Measurements from ENCODE around the gene DCLK3. TPM values are rescaled to one million over a fixed set of nuclear protein-coding genes. Genes with fewer than 3 reads are reported as not detected.
A peak's percentile ranks its signal among the peaks of the same experiment; 100 is the strongest.

Gene DCLK3
- total RNA-seq, 1 donor = not detected

GRCh38 chr3:36697229-36698001 is 66.9 kb downstream of the DCLK3 start:
- no peak overlapping the region for H3K4me3 ChIP-seq (ENCODE audit: low read depth, low read length)
- no peak for TF ChIP-seq CTCF (IDR thresholded peaks at IDR 0.05; ENCODE audit: insufficient read depth, low read length)
- DNase-seq (ENCODE audit: low read depth) = no peak

- TF ChIP-seq CTCF (IDR thresholded peaks at IDR 0.05; ENCODE audit: insufficient read depth, low read length) = no peak
- no peak for DNase-seq (ENCODE audit: low read depth)
- no peak overlapping the region for H3K4me3 ChIP-seq (ENCODE audit: low read depth, low read length)
Observed at GRCh38 chr3:36696799-36697198, 67.6 kb downstream of the DCLK3 start.

- DNase-seq (ENCODE audit: low read depth) = peak; percentile 74
- no peak for TF ChIP-seq CTCF (IDR thresholded peaks at IDR 0.05; ENCODE audit: insufficient read depth, low read length)
Observed at GRCh38 chr3:36695769-36696137, 68.6 kb downstream of the DCLK3 start.

GRCh38 chr3:36695113-36695768 is 69.1 kb downstream of the DCLK3 start:
- TF ChIP-seq CTCF (IDR thresholded peaks at IDR 0.05; ENCODE audit: insufficient read depth, low read length) = no peak
- DNase-seq (ENCODE audit: low read depth) = peak; percentile 53

More at GRCh38 chr3:36695769-36696137, 68.6 kb downstream of the DCLK3 start:
- H3K4me3 ChIP-seq (ENCODE audit: low read depth, low read length) = no peak overlapping the region

GRCh38 chr3:36693670-36694069 is 70.7 kb downstream of the DCLK3 start:
- TF ChIP-seq CTCF (IDR thresholded peaks at IDR 0.05; ENCODE audit: insufficient read depth, low read length) = no peak
- DNase-seq (ENCODE audit: low read depth) = no peak
- H3K4me3 ChIP-seq (ENCODE audit: low read depth, low read length) = no peak overlapping the region

More at GRCh38 chr3:36695113-36695768, 69.1 kb downstream of the DCLK3 start:
- no peak overlapping the region for H3K4me3 ChIP-seq (ENCODE audit: low read depth, low read length)

- no peak for TF ChIP-seq CTCF (IDR thresholded peaks at IDR 0.05; ENCODE audit: insufficient read depth, low read length)
- no peak overlapping the region for H3K4me3 ChIP-seq (ENCODE audit: low read depth, low read length)
- no peak for DNase-seq (ENCODE audit: low read depth)
Observed at GRCh38 chr3:36689560-36689959, 74.8 kb downstream of the DCLK3 start.

All from fibroblast of the aortic adventitia (primary cell).